ENCODE results near the gene SLC44A5. TPM values are rescaled to one million over a fixed set of nuclear protein-coding genes. Genes with fewer than 3 reads are reported as not detected.

SLC44A5 gene
- total and polyA plus RNA-seq, 2 experiments from 2014 or later = 3.3 to 11.7 TPM

DNA sequence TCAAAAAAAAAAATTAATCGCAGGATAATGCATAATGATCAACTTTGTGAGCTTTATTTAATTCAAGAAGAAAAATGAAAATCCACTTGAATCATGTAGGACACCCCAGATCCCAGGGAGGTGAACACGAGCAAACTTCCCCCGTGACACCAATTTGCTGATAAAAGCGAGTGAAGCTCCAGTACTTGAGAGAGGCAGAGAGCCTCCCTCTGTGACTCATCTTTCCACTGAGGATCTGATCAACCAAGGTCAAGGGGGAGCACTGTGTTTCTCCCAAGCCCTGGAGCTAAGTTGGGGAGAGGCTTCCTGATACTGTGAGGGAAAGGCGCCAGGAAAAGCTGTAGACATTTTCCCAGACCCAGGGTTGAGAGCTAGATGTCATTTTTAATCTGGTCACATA lies 160.9 kb downstream of the SLC44A5 start:
- no peak overlapping the region for H3K27ac Mint-ChIP-seq
- no peak overlapping the region for H3K4me3 Mint-ChIP-seq
- no peaks in the 10 kb centered on the region for H3F3A ChIP-seq (replicated peaks; ENCODE audit: low read depth)
- TF ChIP-seq, protein P1, sequence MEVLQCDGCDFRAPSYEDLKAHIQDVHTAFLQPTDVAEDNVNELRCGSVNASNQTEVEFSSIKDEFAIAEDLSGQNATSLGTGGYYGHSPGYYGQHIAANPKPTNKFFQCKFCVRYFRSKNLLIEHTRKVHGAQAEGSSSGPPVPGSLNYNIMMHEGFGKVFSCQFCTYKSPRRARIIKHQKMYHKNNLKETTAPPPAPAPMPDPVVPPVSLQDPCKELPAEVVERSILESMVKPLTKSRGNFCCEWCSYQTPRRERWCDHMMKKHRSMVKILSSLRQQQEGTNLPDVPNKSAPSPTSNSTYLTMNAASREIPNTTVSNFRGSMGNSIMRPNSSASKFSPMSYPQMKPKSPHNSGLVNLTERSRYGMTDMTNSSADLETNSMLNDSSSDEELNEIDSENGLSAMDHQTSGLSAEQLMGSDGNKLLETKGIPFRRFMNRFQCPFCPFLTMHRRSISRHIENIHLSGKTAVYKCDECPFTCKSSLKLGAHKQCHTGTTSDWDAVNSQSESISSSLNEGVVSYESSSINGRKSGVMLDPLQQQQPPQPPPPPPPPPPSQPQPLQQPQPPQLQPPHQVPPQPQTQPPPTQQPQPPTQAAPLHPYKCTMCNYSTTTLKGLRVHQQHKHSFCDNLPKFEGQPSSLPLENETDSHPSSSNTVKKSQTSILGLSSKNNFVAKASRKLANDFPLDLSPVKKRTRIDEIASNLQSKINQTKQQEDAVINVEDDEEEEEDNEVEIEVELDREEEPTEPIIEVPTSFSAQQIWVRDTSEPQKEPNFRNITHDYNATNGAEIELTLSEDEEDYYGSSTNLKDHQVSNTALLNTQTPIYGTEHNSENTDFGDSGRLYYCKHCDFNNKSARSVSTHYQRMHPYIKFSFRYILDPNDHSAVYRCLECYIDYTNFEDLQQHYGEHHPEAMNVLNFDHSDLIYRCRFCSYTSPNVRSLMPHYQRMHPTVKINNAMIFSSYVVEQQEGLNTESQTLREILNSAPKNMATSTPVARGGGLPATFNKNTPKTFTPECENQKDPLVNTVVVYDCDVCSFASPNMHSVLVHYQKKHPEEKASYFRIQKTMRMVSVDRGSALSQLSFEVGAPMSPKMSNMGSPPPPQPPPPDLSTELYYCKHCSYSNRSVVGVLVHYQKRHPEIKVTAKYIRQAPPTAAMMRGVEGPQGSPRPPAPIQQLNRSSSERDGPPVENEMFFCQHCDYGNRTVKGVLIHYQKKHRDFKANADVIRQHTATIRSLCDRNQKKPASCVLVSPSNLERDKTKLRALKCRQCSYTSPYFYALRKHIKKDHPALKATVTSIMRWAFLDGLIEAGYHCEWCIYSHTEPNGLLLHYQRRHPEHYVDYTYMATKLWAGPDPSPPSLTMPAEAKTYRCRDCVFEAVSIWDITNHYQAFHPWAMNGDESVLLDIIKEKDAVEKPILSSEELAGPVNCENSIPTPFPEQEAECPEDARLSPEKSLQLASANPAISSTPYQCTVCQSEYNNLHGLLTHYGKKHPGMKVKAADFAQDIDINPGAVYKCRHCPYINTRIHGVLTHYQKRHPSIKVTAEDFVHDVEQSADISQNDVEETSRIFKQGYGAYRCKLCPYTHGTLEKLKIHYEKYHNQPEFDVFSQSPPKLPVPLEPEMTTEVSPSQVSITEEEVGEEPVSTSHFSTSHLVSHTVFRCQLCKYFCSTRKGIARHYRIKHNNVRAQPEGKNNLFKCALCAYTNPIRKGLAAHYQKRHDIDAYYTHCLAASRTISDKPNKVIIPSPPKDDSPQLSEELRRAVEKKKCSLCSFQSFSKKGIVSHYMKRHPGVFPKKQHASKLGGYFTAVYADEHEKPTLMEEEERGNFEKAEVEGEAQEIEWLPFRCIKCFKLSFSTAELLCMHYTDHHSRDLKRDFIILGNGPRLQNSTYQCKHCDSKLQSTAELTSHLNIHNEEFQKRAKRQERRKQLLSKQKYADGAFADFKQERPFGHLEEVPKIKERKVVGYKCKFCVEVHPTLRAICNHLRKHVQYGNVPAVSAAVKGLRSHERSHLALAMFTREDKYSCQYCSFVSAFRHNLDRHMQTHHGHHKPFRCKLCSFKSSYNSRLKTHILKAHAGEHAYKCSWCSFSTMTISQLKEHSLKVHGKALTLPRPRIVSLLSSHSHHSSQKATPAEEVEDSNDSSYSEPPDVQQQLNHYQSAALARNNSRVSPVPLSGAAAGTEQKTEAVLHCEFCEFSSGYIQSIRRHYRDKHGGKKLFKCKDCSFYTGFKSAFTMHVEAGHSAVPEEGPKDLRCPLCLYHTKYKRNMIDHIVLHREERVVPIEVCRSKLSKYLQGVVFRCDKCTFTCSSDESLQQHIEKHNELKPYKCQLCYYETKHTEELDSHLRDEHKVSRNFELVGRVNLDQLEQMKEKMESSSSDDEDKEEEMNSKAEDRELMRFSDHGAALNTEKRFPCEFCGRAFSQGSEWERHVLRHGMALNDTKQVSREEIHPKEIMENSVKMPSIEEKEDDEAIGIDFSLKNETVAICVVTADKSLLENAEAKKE (CRISPR knock-in tag; IDR thresholded peaks at IDR 0.05) = no peak
- TF ChIP-seq ZNF331 (CRISPR knock-in tag; IDR thresholded peaks at IDR 0.05; ENCODE audit: low read depth) (no peak), JUNB (IDR thresholded peaks at IDR 0.05; ENCODE audit: unreplicated experiment) (no peak), STAT1 (IDR thresholded peaks at IDR 0.05; ENCODE audit: unreplicated experiment) (no peak), ZNF114 (CRISPR knock-in tag; IDR thresholded peaks at IDR 0.05) (no peak), CREB1 (CRISPR knock-in tag; IDR thresholded peaks at IDR 0.05; ENCODE audit: low read depth) (no peak), EZH2phosphoT487 (IDR thresholded peaks at IDR 0.05; ENCODE audit: unreplicated experiment) (no peak), EZH2 (IDR thresholded peaks at IDR 0.05; ENCODE audit: low read depth, unreplicated experiment) (no peak), POLR2AphosphoS5 (IDR thresholded peaks at IDR 0.05; ENCODE audit: low read depth) (no peak), NANOG (IDR thresholded peaks at IDR 0.05; ENCODE audit: borderline replicate concordance) (no peak)
- TF ChIP-seq, protein P2, sequence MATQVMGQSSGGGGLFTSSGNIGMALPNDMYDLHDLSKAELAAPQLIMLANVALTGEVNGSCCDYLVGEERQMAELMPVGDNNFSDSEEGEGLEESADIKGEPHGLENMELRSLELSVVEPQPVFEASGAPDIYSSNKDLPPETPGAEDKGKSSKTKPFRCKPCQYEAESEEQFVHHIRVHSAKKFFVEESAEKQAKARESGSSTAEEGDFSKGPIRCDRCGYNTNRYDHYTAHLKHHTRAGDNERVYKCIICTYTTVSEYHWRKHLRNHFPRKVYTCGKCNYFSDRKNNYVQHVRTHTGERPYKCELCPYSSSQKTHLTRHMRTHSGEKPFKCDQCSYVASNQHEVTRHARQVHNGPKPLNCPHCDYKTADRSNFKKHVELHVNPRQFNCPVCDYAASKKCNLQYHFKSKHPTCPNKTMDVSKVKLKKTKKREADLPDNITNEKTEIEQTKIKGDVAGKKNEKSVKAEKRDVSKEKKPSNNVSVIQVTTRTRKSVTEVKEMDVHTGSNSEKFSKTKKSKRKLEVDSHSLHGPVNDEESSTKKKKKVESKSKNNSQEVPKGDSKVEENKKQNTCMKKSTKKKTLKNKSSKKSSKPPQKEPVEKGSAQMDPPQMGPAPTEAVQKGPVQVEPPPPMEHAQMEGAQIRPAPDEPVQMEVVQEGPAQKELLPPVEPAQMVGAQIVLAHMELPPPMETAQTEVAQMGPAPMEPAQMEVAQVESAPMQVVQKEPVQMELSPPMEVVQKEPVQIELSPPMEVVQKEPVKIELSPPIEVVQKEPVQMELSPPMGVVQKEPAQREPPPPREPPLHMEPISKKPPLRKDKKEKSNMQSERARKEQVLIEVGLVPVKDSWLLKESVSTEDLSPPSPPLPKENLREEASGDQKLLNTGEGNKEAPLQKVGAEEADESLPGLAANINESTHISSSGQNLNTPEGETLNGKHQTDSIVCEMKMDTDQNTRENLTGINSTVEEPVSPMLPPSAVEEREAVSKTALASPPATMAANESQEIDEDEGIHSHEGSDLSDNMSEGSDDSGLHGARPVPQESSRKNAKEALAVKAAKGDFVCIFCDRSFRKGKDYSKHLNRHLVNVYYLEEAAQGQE (IDR thresholded peaks at IDR 0.05; ENCODE audit: unreplicated experiment) = no peak
- TF ChIP-seq, protein P3, sequence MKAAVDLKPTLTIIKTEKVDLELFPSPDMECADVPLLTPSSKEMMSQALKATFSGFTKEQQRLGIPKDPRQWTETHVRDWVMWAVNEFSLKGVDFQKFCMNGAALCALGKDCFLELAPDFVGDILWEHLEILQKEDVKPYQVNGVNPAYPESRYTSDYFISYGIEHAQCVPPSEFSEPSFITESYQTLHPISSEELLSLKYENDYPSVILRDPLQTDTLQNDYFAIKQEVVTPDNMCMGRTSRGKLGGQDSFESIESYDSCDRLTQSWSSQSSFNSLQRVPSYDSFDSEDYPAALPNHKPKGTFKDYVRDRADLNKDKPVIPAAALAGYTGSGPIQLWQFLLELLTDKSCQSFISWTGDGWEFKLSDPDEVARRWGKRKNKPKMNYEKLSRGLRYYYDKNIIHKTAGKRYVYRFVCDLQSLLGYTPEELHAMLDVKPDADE (IDR thresholded peaks at IDR 0.05) = no peak
- TF ChIP-seq, protein P4, sequence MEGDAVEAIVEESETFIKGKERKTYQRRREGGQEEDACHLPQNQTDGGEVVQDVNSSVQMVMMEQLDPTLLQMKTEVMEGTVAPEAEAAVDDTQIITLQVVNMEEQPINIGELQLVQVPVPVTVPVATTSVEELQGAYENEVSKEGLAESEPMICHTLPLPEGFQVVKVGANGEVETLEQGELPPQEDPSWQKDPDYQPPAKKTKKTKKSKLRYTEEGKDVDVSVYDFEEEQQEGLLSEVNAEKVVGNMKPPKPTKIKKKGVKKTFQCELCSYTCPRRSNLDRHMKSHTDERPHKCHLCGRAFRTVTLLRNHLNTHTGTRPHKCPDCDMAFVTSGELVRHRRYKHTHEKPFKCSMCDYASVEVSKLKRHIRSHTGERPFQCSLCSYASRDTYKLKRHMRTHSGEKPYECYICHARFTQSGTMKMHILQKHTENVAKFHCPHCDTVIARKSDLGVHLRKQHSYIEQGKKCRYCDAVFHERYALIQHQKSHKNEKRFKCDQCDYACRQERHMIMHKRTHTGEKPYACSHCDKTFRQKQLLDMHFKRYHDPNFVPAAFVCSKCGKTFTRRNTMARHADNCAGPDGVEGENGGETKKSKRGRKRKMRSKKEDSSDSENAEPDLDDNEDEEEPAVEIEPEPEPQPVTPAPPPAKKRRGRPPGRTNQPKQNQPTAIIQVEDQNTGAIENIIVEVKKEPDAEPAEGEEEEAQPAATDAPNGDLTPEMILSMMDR (conservative IDR thresholded peaks at IDR 0.05; ENCODE audit: low read depth in 2 of 2) = no peak
- H3K4me2 ChIP-seq = no peak overlapping the region
- peaks cover 2% of the 10 kb centered on the region; the same call in 1 of the 3 replicates for H3K4me1 Mint-ChIP-seq
- H3K4me3 ChIP-seq = no peak overlapping the region
- H3K4me1 ChIP-seq (ENCODE audit: insufficient read depth) = 0 out of 2 replicates have a peak, but pooled peaks cover 3% of the 10 kb centered on the region
- H3K36me3 ChIP-seq (ENCODE audit: insufficient read depth) = no peaks in the 10 kb centered on the region
- H2AFZ ChIP-seq = no peak overlapping the region
- no peaks in the 10 kb centered on the region for H3K36me3 Mint-ChIP-seq (ENCODE audit: low read depth)
- no peak for ATAC-seq
- no peaks in the 10 kb centered on the region for H4K20me1 ChIP-seq (replicated peaks; ENCODE audit: insufficient read depth)
- 0 out of 2 replicates have a peak, but pooled peaks cover 3% of the 10 kb centered on the region for H3K9me2 ChIP-seq (ENCODE audit: insufficient read depth)
- H3K27ac ChIP-seq (ENCODE audit: low read depth) = no peak overlapping the region
- no peak for DNase-seq (ENCODE audit: low spot score)
- no peaks in the 10 kb centered on the region for H3K27me3 Mint-ChIP-seq (ENCODE audit: insufficient read depth, low read depth, poor library complexity)
- H3K9me3 Mint-ChIP-seq = no peaks in the 10 kb centered on the region; the same call in 2 of the 3 replicates
- no peaks in the 10 kb centered on the region for H3K79me2 ChIP-seq (replicated peaks; ENCODE audit: insufficient read depth)
- H3K27me3 ChIP-seq (ENCODE audit: insufficient read depth) = no peaks in the 10 kb centered on the region
